ENCODE data around the gene ACMSD. TPM values are rescaled to one million over a fixed set of nuclear protein-coding genes. Genes with fewer than 3 reads are reported as not detected.

Gene ACMSD
- total and polyA plus RNA-seq, 2 of the 13 experiments (the other 11 are each of a cell fraction or from before 2014, with no cell fraction given): not detected

DNA sequence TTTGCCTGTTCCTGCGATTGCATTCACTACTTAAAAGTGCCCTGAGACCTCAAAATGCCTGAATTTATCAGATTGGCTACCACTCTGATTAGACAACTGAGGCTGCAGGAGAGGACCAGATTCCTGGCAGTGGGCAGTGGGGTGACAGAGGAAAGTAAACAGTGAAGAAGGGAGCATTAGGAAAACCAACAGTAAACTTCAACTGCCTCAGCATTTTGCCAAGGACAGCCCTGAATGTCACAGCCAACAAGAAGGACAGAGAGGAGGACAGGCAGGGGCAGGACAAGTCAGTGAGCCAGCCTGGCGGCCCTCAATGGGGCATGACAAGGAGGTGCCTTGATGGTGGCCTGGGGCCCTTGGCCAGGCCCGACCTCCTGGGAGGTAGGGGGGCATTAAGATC, 24.3 kb downstream of the ACMSD start:
- no peak overlapping the region for H3K9ac ChIP-seq (ENCODE audit: insufficient read depth, low read depth, low read length)
- BruUV-seq (replicated peaks): no TSS peak
- H3K4me2 ChIP-seq (ENCODE audit: low read depth, low read length): no peak overlapping the region
- intact Hi-C loops (cut with micrococcal nuclease; ENCODE audit: unreplicated experiment) (no loop called here), in situ Hi-C loops (cut with HindIII; ENCODE audit: extremely low pct_ligation_motif_present, low pct_unique_long_range_greater_than_20kb) (no loop called here)
- no peak overlapping the region for H3K27ac ChIP-seq (ENCODE audit: extremely low read length, insufficient read depth, low read length)
- H3K79me2 ChIP-seq (ENCODE audit: insufficient read depth, low read length): no peaks in the 10 kb centered on the region
- TF ChIP-seq DPF2 (CRISPR knock-in tag; IDR thresholded peaks at IDR 0.05; ENCODE audit: borderline replicate concordance, low read depth) (no peak), ZNF619 (CRISPR knock-in tag; IDR thresholded peaks at IDR 0.05) (no peak), ZNF572 (CRISPR knock-in tag; IDR thresholded peaks at IDR 0.05) (no peak), ZSCAN22 (CRISPR knock-in tag; IDR thresholded peaks at IDR 0.05) (no peak), ERF (CRISPR knock-in tag; IDR thresholded peaks at IDR 0.05) (no peak), RFXAP (CRISPR knock-in tag; IDR thresholded peaks at IDR 0.05; ENCODE audit: borderline replicate concordance) (no peak), KAT8 (CRISPR knock-in tag; IDR thresholded peaks at IDR 0.05) (no peak), THYN1 (CRISPR knock-in tag; IDR thresholded peaks at IDR 0.05; ENCODE audit: borderline replicate concordance, low read depth) (no peak)
- TF ChIP-seq, protein P1, sequence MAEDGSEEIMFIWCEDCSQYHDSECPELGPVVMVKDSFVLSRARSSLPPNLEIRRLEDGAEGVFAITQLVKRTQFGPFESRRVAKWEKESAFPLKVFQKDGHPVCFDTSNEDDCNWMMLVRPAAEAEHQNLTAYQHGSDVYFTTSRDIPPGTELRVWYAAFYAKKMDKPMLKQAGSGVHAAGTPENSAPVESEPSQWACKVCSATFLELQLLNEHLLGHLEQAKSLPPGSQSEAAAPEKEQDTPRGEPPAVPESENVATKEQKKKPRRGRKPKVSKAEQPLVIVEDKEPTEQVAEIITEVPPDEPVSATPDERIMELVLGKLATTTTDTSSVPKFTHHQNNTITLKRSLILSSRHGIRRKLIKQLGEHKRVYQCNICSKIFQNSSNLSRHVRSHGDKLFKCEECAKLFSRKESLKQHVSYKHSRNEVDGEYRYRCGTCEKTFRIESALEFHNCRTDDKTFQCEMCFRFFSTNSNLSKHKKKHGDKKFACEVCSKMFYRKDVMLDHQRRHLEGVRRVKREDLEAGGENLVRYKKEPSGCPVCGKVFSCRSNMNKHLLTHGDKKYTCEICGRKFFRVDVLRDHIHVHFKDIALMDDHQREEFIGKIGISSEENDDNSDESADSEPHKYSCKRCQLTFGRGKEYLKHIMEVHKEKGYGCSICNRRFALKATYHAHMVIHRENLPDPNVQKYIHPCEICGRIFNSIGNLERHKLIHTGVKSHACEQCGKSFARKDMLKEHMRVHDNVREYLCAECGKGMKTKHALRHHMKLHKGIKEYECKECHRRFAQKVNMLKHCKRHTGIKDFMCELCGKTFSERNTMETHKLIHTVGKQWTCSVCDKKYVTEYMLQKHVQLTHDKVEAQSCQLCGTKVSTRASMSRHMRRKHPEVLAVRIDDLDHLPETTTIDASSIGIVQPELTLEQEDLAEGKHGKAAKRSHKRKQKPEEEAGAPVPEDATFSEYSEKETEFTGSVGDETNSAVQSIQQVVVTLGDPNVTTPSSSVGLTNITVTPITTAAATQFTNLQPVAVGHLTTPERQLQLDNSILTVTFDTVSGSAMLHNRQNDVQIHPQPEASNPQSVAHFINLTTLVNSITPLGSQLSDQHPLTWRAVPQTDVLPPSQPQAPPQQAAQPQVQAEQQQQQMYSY (CRISPR knock-in tag; IDR thresholded peaks at IDR 0.05): no peak
- TF ChIP-seq, protein P2, sequence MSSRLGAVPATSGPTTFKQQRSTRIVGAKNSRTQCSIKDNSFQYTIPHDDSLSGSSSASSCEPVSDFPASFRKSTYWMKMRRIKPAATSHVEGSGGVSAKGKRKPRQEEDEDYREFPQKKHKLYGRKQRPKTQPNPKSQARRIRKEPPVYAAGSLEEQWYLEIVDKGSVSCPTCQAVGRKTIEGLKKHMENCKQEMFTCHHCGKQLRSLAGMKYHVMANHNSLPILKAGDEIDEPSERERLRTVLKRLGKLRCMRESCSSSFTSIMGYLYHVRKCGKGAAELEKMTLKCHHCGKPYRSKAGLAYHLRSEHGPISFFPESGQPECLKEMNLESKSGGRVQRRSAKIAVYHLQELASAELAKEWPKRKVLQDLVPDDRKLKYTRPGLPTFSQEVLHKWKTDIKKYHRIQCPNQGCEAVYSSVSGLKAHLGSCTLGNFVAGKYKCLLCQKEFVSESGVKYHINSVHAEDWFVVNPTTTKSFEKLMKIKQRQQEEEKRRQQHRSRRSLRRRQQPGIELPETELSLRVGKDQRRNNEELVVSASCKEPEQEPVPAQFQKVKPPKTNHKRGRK (CRISPR knock-in tag; IDR thresholded peaks at IDR 0.05): no peak
- TF ChIP-seq, protein P3, sequence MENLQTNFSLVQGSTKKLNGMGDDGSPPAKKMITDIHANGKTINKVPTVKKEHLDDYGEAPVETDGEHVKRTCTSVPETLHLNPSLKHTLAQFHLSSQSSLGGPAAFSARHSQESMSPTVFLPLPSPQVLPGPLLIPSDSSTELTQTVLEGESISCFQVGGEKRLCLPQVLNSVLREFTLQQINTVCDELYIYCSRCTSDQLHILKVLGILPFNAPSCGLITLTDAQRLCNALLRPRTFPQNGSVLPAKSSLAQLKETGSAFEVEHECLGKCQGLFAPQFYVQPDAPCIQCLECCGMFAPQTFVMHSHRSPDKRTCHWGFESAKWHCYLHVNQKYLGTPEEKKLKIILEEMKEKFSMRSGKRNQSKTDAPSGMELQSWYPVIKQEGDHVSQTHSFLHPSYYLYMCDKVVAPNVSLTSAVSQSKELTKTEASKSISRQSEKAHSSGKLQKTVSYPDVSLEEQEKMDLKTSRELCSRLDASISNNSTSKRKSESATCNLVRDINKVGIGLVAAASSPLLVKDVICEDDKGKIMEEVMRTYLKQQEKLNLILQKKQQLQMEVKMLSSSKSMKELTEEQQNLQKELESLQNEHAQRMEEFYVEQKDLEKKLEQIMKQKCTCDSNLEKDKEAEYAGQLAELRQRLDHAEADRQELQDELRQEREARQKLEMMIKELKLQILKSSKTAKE (CRISPR knock-in tag; IDR thresholded peaks at IDR 0.05; ENCODE audit: borderline replicate concordance): no peak
- no peaks in the 10 kb centered on the region for H3K36me3 ChIP-seq (replicated peaks in 1 of 2; ENCODE audit: control insufficient read depth in 1 of 2, insufficient read depth in 2 of 2, low read length in 2 of 2)
- no peaks in the 10 kb centered on the region for H4K20me1 ChIP-seq (ENCODE audit: insufficient read depth, low read length)
- H3K4me3 ChIP-seq (replicated peaks in 1 of 3; ENCODE audit: insufficient read depth in 1 of 3, low read depth in 2 of 3, low read length in 3 of 3): no peak overlapping the region
- H2AFZ ChIP-seq (ENCODE audit: low read length): no peak overlapping the region
- no peaks in the 10 kb centered on the region for H3K9me3 ChIP-seq (ENCODE audit: low read length)
- ATAC-seq (peak; percentile 25; the same call in 1 of the 3 replicates), FAIRE-seq (no peak), DNase-seq (ENCODE audit: low spot score) (no peak)
- ChIA-PET CTCF (ENCODE audit: low intra/inter-chr PET ratio, low total read pairs) (no interaction called here), POLR2A (no interaction called here)
- 44% methylated on average over 3 of the region's 3 CpGs for WGBS (ENCODE audit: low lambda C conversion rate)
- no peaks in the 10 kb centered on the region; a peak in 1 of 5 replicates for H3K27me3 ChIP-seq (ENCODE audit: control insufficient read depth in 1 of 2, insufficient read depth in 2 of 2, low read length in 2 of 2)
- no peaks in the 10 kb centered on the region for H3K4me1 ChIP-seq (ENCODE audit: insufficient read depth, low read length)
